Epithelial cell of esophagus (primary cell): ENCODE data around the gene ETF1.

Experiments
- DNase-seq: peaks from one replicate; pipeline ENCODE4 v3.0.0; 2010; ENCODE audit warnings: low read depth
- H3K4me3 ChIP-seq: 2 replicates; pipeline ENCODE4 v1.5.1; 2011; ENCODE audit warnings: mild to moderate bottlenecking, low read length, control low read depth
- TF ChIP-seq, protein P1 (sequence below): IDR thresholded peaks from 2 replicates; pipeline ENCODE4 v1.5.1; 2011; ENCODE audit warnings: low read depth, mild to moderate bottlenecking, low read length, control low read depth, inconsistent platforms; ENCODE audit not compliant: insufficient read depth; ENCODE audit errors: missing control alignments

ETF1 gene

GRCh38 chr5:138552657-138553056 is 9.6 kb upstream of the ETF1 start:
- TF ChIP-seq, protein P1, sequence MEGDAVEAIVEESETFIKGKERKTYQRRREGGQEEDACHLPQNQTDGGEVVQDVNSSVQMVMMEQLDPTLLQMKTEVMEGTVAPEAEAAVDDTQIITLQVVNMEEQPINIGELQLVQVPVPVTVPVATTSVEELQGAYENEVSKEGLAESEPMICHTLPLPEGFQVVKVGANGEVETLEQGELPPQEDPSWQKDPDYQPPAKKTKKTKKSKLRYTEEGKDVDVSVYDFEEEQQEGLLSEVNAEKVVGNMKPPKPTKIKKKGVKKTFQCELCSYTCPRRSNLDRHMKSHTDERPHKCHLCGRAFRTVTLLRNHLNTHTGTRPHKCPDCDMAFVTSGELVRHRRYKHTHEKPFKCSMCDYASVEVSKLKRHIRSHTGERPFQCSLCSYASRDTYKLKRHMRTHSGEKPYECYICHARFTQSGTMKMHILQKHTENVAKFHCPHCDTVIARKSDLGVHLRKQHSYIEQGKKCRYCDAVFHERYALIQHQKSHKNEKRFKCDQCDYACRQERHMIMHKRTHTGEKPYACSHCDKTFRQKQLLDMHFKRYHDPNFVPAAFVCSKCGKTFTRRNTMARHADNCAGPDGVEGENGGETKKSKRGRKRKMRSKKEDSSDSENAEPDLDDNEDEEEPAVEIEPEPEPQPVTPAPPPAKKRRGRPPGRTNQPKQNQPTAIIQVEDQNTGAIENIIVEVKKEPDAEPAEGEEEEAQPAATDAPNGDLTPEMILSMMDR = no peak
- DNase-seq = no peak
- no peak overlapping the region for H3K4me3 ChIP-seq

DNA sequence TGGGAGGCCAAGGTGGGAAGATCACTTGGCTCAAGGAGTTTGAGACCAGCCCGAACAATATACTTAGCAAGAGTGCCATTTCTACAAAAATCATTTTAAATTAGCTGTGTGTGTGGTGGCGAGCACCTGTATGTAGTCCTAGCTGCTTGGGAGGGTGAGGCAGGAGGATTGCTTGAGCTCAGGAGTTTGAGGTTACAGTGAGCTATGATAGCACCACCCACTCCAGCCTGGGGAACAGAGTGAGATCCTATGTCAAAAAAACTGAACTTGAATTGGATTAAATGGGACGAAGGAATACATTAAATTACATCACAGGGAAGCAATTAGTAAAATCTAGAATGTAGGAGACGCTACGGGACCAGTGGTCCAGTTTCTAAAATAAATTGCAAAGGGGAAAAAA is 6.4 kb upstream of the ETF1 start:
- TF ChIP-seq, protein P1 = no peak
- H3K4me3 ChIP-seq = no peak overlapping the region
- no peak for DNase-seq

- no peak overlapping the region for H3K4me3 ChIP-seq
- TF ChIP-seq, protein P1 = no peak
- DNase-seq = peak; percentile 90
Measured at GRCh38 chr5:138545919-138546562, 3.0 kb upstream of the ETF1 start.

GRCh38 chr5:138544181-138545134 is 1.4 kb upstream of the ETF1 start:
- DNase-seq = peak; percentile 53
- H3K4me3 ChIP-seq = peak overlapping the region; percentile 97
- TF ChIP-seq, protein P1 = no peak

- peak overlapping the region; percentile 97 for H3K4me3 ChIP-seq
- DNase-seq = no peak
- TF ChIP-seq, protein P1 = no peak
Measured at GRCh38 chr5:138543730-138544104, 681 bp upstream of the ETF1 start.

DNA sequence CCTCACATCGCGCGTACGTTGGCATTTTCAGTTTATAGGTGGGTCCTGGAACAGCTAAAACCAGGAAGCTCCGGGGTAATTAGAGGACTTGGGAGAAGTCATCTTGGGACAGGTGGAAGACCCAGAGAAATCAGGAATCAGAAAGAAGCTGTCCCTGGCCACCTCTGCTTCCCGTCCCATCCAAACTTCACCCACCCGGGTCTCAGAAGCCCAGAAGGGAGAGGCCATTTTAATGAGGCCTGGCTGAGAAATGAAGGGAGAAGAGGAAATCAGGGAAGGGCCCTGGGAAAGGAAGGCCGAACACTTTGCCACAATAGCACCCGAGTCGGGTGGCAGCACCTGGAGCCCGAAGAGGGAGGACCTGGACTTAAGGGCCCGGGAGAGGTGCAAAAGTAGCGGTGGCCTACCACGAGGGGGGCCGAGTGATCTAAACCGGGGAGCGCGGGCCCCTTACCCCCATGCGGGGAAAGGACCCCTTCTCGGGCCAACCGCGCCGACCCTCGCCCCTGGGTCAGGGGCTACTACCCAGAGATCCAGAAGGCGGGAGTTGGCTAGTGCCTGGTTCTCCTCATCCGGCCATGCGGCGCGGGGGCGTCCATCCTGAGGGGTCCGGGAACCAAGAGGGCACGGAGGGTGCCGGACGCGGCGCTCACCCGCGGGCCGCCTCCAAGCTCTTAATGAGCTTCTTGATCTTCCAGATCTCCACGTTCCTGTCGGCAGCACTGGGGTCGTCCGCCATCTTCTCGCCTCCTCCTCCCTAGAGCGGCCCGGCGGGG is 668 bp downstream of the ETF1 start:
- peak overlapping the region; percentile 68 for H3K4me3 ChIP-seq
- DNase-seq = no peak
- TF ChIP-seq, protein P1 = no peak
